A549 (cell line): ENCODE measurements around the gene DOCK1. TPM values are rescaled to one million over a fixed set of nuclear protein-coding genes. Genes with fewer than 3 reads are reported as not detected.

ENCODE experiments used
- ATAC-seq, 2 experiments: fragments of 200-7000 bp in 1 of 2; fragments of >200 bp in 1 of 2; cut with Nextera tagmentation in 1 of 2; cut with Tn5 transposase in 1 of 2; 3 replicates each; pipeline versions ENCODE4 v1.8.0 to v1.9.1; 2018 to 2020; ENCODE audit warnings: mild to moderate bottlenecking in 1 of 2, moderate library complexity in 1 of 2
- CTCF ChIA-PET: fragments of 300-600 bp; sonication (Branson Sonifier 250); formaldehyde crosslinking; extraction: SDS; loops from one replicate; lab custom pipeline; 2021; ENCODE audit warnings: antibody characterized with exemption, inconsistent platforms; lab: Yijun Ruan, JAX
- POLR2A ChIA-PET: fragments of 350-600 bp; formaldehyde crosslinking; extraction: SDS; loops from one replicate; lab custom pipeline; 2021; ENCODE audit warnings: antibody characterized with exemption, inconsistent platforms; lab: Yijun Ruan, JAX
- DNase-seq, 2 experiments: peaks; one replicate each; pipeline versions ENCODE4 v3.0.0 to v3.0.0-alpha.2; 2011 to 2016; ENCODE audit warnings: low read depth in 1 of 2, low spot score in 1 of 2
- FAIRE-seq: peaks from 2 replicates; lab custom pipeline; 2011; peaks lifted over from hg19 to GRCh38; lab: Jason Lieb, UNC
- H3K27ac ChIP-seq, 2 experiments: fragments of >200 bp; sonication (Bioruptor Twin); formaldehyde crosslinking; 3 replicates each; pipeline ENCODE4 v1.5.1; 2016 to 2017
- H3K4me1 ChIP-seq: fragments of >200 bp; sonication (Bioruptor Twin); formaldehyde crosslinking; 3 replicates; pipeline ENCODE4 v1.6.1; 2016
- H3K4me2 ChIP-seq: fragments of >200 bp; sonication (Bioruptor Twin); formaldehyde crosslinking; 3 replicates; pipeline ENCODE4 v1.6.1; 2016
- H3K4me3 ChIP-seq: fragments of >200 bp; sonication (Bioruptor Twin); formaldehyde crosslinking; 3 replicates; pipeline ENCODE4 v1.5.1; 2016
- H3K9me3 ChIP-seq: fragments of >200 bp; sonication (Bioruptor Twin); formaldehyde crosslinking; 3 replicates; pipeline ENCODE4 v1.6.1; 2016
- CBX2 ChIP-seq: fragments of 200-600 bp; sonication (generic); IDR thresholded peaks from 2 replicates; pipeline ENCODE4 v1.6.1; 2016; ENCODE audit warnings: low read depth, mild to moderate bottlenecking, borderline replicate concordance
- CEBPB ChIP-seq, 2 experiments: fragments of >200 bp in 1 of 2; sonication (Bioruptor Twin) in 1 of 2; formaldehyde crosslinking in 1 of 2; IDR thresholded peaks; 2 replicates each; pipeline ENCODE4 v1.6.1; 2012 to 2016
- CHD4 ChIP-seq: fragments of 200-600 bp; sonication (generic); IDR thresholded peaks from 2 replicates; pipeline ENCODE4 v1.6.1; 2016; ENCODE audit warnings: antibody characterized with exemption, mild to moderate bottlenecking, borderline replicate concordance
- E2F6 ChIP-seq: IDR thresholded peaks from 2 replicates; pipeline ENCODE4 v1.6.1; 2012; ENCODE audit warnings: low read depth, borderline replicate concordance
- EHF ChIP-seq: fragments of 250-450 bp; sonication (Bioruptor Pico); IDR thresholded peaks from 2 replicates; pipeline ENCODE4 v1.5.0; 2020; ENCODE audit warnings: mild to moderate bottlenecking
- EP300 ChIP-seq, 2 experiments: fragments of >200 bp; sonication (Bioruptor Twin); formaldehyde crosslinking; IDR thresholded peaks; 2 replicates in 1 of 2; 3 replicates in 1 of 2; pipeline ENCODE4 v1.6.1; 2016 to 2017
- FOSB ChIP-seq: fragments of 250-450 bp; sonication (Bioruptor Pico); IDR thresholded peaks from 2 replicates; pipeline ENCODE4 v1.5.0; 2020; ENCODE audit warnings: mild to moderate bottlenecking, moderate library complexity
- FOXS1 ChIP-seq: fragments of 250-450 bp; sonication (Bioruptor Pico); IDR thresholded peaks from 2 replicates; pipeline ENCODE4 v1.5.0; 2020; ENCODE audit warnings: mild to moderate bottlenecking, moderate library complexity
- HDAC2 ChIP-seq: fragments of 200-600 bp; sonication (generic); IDR thresholded peaks from 2 replicates; pipeline ENCODE4 v1.6.1; 2016
- HMGXB4 ChIP-seq: fragments of 250-450 bp; sonication (Bioruptor Pico); IDR thresholded peaks from 2 replicates; pipeline ENCODE4 v1.5.0; 2021; ENCODE audit warnings: mild to moderate bottlenecking, moderate library complexity, borderline replicate concordance
- HOXB13 ChIP-seq: fragments of 250-450 bp; sonication (Bioruptor Pico); IDR thresholded peaks from 2 replicates; pipeline ENCODE4 v1.5.0; 2020; ENCODE audit warnings: low read depth, mild to moderate bottlenecking, moderate library complexity
- NR3C1 ChIP-seq: fragments of >200 bp; sonication (Bioruptor Twin); formaldehyde crosslinking; IDR thresholded peaks from 3 replicates; pipeline ENCODE4 v1.6.1; 2017
- PHF8 ChIP-seq: fragments of 200-600 bp; sonication (generic); IDR thresholded peaks from 2 replicates; pipeline ENCODE4 v1.6.1; 2016; ENCODE audit warnings: low read depth, mild to moderate bottlenecking, antibody characterized with exemption, moderate library complexity, borderline replicate concordance
- RCOR1 ChIP-seq: fragments of 150-350 bp; IDR thresholded peaks from 2 replicates; pipeline ENCODE4 v1.6.1; 2014; ENCODE audit warnings: antibody characterized with exemption, low read length, low read depth
- SREBF2 ChIP-seq: fragments of 450-650 bp; IDR thresholded peaks from 2 replicates; pipeline ENCODE4 v1.6.1; 2014; ENCODE audit warnings: mild to moderate bottlenecking, moderate library complexity
- USF2 ChIP-seq: fragments of 450-650 bp; IDR thresholded peaks from 2 replicates; pipeline ENCODE4 v1.6.1; 2014; ENCODE audit warnings: antibody characterized with exemption
- ZFP36 ChIP-seq: fragments of 450-650 bp; IDR thresholded peaks from 2 replicates; pipeline ENCODE4 v1.6.1; 2014; ENCODE audit warnings: borderline replicate concordance; ENCODE audit not compliant: partially characterized antibody
- ZNF302 ChIP-seq: fragments of 250-450 bp; sonication (Bioruptor Pico); IDR thresholded peaks from 2 replicates; pipeline ENCODE4 v1.9.0; 2021; ENCODE audit warnings: inconsistent platforms, mild to moderate bottlenecking, moderate library complexity
- ZSCAN20 ChIP-seq: fragments of 250-450 bp; sonication (Bioruptor Pico); IDR thresholded peaks from 2 replicates; pipeline ENCODE4 v1.8.0; 2022; ENCODE audit warnings: mild to moderate bottlenecking, moderate library complexity
- WGBS: methylation state at CpG from one replicate; pipeline ENCODE4 v1.1.6; 2017; ENCODE audit errors: missing lambda C conversion rate; 5-methylcytosine and 5-hydroxymethylcytosine counted together
- polyA plus RNA-seq, 4 experiments: library from polyadenylated mRNA; depleted of rRNA in 3 of 4; stranded (reverse); fragments of >200 nt; fragmentation: RNase III in 1 of 4; extraction: RNeasy Plus Mini Kit Qiagen cat#74134 plus additional on column Dnase treatment in 1 of 4; gene quantifications; 2 replicates in 3 of 4; 3 replicates in 1 of 4; pipeline ENCODE4 v1.2.3, GENCODE V29; 2011 to 2017

Gene DOCK1
- polyA plus RNA-seq, 2 of the 4 experiments (the other 2 are of a cell fraction) = 22.6 to 28.2 TPM

- POLR2A ChIA-PET = no interaction called here
- CTCF ChIA-PET = interaction anchor here (0.6 kb wide), 1 partner anchor 65 kb away, joined by 4 read pairs; no protein-coding TSS in a partner anchor
- Histone ChIP-seq H3K9me3 (no peaks in the 10 kb centered on the region), H3K4me2 (no peak overlapping the region), H3K4me1 (no peaks in the 10 kb centered on the region), H3K4me3 (no peak overlapping the region), H3K27ac (no peak overlapping the region)
- DNase-seq (no peak), FAIRE-seq (no peak), ATAC-seq (no peak)
- no peak for TF ChIP-seq USF2
- no peak for TF ChIP-seq RCOR1
- TF ChIP-seq NR3C1 = no peak
- TF ChIP-seq HMGXB4 (CRISPR knock-in tag) = no peak
- no peak for TF ChIP-seq EHF (CRISPR knock-in tag)
- no peak for TF ChIP-seq ZFP36
- TF ChIP-seq CEBPB (IDR thresholded peaks at IDR 0.05) = no peak
- WGBS = 88% methylated on average over 13 of the region's 13 CpGs
Measured at GRCh38 chr10:127299956-127300689, 394.9 kb downstream of the DOCK1 start.

- Histone ChIP-seq H3K4me3 (no peak overlapping the region), H3K9me3 (no peaks in the 10 kb centered on the region), H3K4me2 (no peak overlapping the region), H3K27ac (no peak overlapping the region), H3K4me1 (no peaks in the 10 kb centered on the region)
- TF ChIP-seq ZSCAN20 (CRISPR knock-in tag) = no peak
- TF ChIP-seq EP300 (IDR thresholded peaks at IDR 0.05) = no peak
- TF ChIP-seq PHF8 = no peak
- TF ChIP-seq SREBF2 = no peak
- TF ChIP-seq CBX2 = no peak
- no peak for TF ChIP-seq CHD4
- no peak for TF ChIP-seq E2F6
- no peak for TF ChIP-seq FOSB (CRISPR knock-in tag)
- TF ChIP-seq FOXS1 (CRISPR knock-in tag) = no peak
- TF ChIP-seq HMGXB4 (CRISPR knock-in tag) = no peak
- no peak for TF ChIP-seq ZNF302
- TF ChIP-seq HOXB13 (CRISPR knock-in tag) = no peak
- no peak for TF ChIP-seq HDAC2
- no peak for TF ChIP-seq EHF (CRISPR knock-in tag)
- POLR2A ChIA-PET = no interaction called here
- FAIRE-seq (no peak), ATAC-seq (no peak), DNase-seq (no peak)
- CTCF ChIA-PET = interaction anchor here (0.6 kb wide), 1 partner anchor 66 kb away, joined by 4 read pairs; no protein-coding TSS in a partner anchor
- 90% methylated on average over 11 of the region's 11 CpGs for WGBS
Measured at GRCh38 chr10:127300868-127301321, 395.7 kb downstream of the DOCK1 start.
